ENCODE measurements around the gene SEMA4D. TPM values are rescaled to one million over a fixed set of nuclear protein-coding genes. Genes with fewer than 3 reads are reported as not detected.

Gene SEMA4D
- total RNA-seq, 1 donor from 2014 or later: 12.3 TPM

DNA sequence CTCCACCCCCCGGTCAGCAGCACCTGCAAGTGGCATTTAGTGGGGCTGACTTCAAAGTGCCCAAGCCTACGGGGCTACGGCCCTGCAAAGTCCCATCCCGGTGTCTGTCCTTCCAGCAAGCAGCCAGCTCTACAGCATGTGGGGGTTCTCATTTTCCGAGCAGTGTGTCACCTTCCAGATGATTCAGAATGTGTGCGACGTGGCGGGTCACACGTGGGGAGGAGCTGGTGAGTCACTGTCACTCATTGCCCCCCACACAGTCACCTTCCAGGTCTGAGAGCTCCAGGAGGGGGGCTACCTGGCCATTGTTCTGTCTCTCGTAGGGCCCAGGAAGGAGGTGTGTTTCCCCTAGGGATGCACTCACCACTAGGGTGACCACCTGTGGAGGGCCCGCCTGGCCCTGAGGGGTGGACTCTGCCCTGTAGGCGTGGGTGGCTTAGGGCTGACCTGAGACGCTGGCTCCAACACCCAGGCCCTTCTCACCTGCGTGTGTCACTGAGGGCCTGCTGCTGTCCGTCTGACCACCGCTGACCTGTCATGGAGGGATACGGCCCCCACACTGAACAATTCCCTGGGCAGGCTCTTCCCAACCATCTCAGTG lies 70.2 kb downstream of the SEMA4D start:
- no peak for DNase-seq (ENCODE audit: low read depth)
- no peak overlapping the region for H3K4me3 ChIP-seq (ENCODE audit: low read depth, low read length)
- TF ChIP-seq, protein P1, sequence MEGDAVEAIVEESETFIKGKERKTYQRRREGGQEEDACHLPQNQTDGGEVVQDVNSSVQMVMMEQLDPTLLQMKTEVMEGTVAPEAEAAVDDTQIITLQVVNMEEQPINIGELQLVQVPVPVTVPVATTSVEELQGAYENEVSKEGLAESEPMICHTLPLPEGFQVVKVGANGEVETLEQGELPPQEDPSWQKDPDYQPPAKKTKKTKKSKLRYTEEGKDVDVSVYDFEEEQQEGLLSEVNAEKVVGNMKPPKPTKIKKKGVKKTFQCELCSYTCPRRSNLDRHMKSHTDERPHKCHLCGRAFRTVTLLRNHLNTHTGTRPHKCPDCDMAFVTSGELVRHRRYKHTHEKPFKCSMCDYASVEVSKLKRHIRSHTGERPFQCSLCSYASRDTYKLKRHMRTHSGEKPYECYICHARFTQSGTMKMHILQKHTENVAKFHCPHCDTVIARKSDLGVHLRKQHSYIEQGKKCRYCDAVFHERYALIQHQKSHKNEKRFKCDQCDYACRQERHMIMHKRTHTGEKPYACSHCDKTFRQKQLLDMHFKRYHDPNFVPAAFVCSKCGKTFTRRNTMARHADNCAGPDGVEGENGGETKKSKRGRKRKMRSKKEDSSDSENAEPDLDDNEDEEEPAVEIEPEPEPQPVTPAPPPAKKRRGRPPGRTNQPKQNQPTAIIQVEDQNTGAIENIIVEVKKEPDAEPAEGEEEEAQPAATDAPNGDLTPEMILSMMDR (conservative IDR thresholded peaks at IDR 0.05; ENCODE audit: low read depth, low read length): no peak

DNA sequence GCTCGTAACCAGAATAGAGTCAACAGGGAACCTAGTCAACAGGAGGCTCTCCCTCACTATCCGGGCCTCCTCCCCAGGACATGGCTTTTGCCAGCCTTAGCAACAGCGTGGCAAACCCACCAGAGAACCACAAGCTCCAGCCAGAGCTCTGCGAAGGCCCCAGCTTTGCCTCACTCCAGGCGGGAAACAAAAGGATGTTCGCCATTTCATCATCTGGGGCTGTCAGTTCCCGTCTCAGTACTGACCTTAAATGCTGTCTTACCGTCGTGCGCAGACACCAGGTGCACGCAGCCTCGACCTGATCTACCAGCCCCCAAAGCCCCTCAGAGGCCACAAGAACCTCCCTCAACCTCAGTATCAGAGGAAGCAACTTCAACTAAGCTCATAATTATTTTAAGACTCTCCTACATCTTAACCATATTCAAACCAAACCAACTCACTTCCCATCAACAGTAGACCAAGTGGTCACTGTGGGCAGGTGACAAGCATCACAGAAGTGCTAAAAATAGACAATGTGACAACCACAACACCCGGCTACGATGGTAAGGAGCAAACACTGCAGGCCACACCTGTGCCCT lies 71.4 kb downstream of the SEMA4D start:
- DNase-seq (ENCODE audit: low read depth): no peak
- TF ChIP-seq, protein P1 (conservative IDR thresholded peaks at IDR 0.05; ENCODE audit: low read depth, low read length): no peak
- no peak overlapping the region for H3K4me3 ChIP-seq (ENCODE audit: low read depth, low read length)

DNA sequence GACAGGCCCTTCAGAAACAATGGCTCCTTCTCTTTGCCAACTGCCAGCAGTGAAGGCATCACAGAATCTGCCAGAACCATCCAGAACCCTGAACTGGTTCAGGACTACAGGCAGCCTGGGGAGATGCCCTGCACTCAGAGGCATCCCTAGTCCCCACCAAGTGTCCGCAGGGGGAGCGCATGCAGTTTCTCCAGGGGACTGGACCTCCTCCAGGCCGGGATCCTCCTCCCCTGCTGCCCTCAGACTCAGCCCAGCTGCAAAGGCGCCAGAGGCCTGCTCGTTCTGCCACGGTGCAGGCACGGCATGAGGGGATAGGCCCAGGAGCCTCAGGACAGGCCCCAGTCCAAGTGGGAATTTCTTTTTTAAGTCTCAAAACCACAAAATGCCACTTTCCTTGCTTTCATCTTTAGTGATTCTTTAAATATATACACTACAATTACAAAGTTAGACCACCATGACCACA lies 72.0 kb downstream of the SEMA4D start:
- DNase-seq (ENCODE audit: low read depth): no peak
- TF ChIP-seq, protein P1 (conservative IDR thresholded peaks at IDR 0.05; ENCODE audit: low read depth, low read length): no peak

DNA sequence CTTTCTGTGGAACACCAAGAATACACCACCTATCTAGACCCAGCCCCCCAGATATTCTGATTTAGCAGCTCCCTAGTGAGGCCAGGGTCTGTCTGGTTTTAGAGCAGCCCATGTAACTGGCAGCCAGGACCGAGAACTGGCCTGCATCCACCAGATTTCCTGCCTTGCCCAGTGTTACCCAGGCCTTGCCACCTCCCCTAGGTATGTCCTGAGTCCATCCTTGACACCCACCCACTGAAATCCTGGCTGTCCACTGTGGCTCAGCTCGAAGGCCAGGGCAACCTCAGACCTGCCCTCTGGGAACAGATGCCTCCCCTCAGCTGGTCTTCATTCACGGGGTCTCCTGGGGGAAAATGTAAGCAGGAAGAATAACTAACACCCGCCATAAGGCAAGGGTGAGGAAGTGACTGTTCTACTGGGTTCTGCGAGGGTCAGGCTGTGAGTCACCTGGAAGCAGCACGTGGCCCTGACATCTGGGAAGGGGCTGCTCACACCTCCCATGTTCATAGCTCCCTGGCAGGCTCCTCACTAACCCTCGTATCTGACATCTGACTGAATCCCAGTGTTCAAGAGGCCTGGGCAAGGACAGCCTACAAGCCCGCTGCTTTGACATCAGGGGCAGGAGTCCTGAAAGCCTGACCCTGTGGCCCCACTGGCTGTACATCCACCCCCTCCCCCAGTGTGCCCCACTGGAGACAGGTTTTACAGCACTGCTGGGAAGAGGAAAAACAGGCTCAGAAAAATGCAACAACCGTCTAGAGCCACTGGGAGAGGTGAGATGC lies 72.7 kb downstream of the SEMA4D start:
- no peak for DNase-seq (ENCODE audit: low read depth)
- no peak overlapping the region for H3K4me3 ChIP-seq (ENCODE audit: low read depth, low read length)
- TF ChIP-seq, protein P1 (conservative IDR thresholded peaks at IDR 0.05; ENCODE audit: low read depth, low read length): no peak

More for the DNA sequence above, 72.0 kb downstream of the SEMA4D start:
- H3K4me3 ChIP-seq (ENCODE audit: low read depth, low read length): no peak overlapping the region

DNA sequence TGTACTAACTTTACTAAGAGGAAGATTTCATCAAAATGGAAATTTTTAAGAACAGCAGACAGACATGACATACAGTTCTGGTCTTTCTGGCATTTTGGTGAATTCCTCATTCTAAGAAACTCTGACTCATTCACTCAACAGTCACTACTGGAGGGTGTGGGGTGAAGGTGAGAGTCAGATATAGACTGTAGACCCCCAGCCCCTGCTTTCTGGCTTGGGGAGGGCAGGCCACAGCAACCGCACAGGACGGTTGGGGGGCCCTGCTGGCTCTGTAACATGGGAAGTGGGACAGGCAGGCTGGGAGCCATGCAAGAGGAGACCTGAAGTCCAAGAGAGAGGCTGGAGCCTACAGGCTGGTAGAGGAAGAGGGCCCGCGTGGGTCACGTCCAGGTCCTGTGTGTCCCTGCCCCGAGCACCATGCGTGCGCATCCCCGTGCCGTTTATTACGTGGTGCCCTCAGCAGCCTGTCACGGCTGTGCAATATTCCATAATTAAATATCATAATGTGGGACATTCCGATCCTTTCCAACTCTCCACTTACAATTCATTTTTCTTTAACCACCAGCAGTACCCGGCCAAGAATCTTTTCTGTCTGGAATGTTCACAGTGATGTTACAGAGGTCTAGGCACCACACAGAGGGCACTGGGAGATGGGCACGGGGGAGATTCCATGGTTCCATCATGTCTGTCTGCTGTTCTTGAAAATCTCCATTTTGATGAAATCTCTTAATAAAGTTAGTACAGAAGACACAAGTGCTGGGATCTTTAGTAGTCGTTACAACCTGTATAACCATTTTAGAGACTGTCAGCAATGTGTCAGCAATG lies 75.5 kb downstream of the SEMA4D start:
- TF ChIP-seq, protein P1 (conservative IDR thresholded peaks at IDR 0.05; ENCODE audit: low read depth, low read length): no peak
- H3K4me3 ChIP-seq (ENCODE audit: low read depth, low read length): no peak overlapping the region
- no peak for DNase-seq (ENCODE audit: low read depth)

DNA sequence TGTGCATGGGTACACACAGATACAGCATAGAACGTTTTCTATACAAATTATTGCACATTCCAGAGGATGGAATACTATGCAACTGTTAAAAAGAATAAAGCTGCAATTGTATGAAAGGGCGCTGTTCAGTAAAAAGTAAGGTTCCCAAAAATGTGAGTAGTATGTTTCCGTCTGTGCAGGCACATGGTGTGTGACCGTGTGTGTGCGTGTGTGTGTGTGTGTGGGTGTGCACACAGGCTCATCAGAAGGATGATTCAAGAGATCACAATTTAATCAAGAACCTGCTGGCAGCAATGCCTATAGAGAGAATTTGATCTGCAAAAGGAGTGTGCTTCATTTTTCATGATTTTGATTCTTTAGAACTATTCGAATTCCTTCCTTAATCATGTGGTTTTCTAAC lies 76.3 kb downstream of the SEMA4D start:
- no peak for DNase-seq (ENCODE audit: low read depth)
- TF ChIP-seq, protein P1 (conservative IDR thresholded peaks at IDR 0.05; ENCODE audit: low read depth, low read length): no peak
- H3K4me3 ChIP-seq (ENCODE audit: low read depth, low read length): no peak overlapping the region

Data from epithelial cell of proximal tubule (primary cell).